HL-60 (cell line): Measurements from ENCODE around the gene ARHGAP10.

Experiments used
- DNase-seq, 2 experiments: peaks; one replicate each; pipeline ENCODE4 v3.0.0-alpha.2; 2010 to 2020; ENCODE audit warnings: low read depth in 1 of 2, low spot score in 1 of 2
- H3K27ac ChIP-seq: fragments of 250-450 bp; sonication (Bioruptor Pico); replicated peaks from 2 replicates; pipeline ENCODE4 v1.5.1; 2020; ENCODE audit warnings: mild to moderate bottlenecking, moderate library complexity
- H3K27me3 ChIP-seq: fragments of 250-450 bp; sonication (Bioruptor Pico); 2 replicates; pipeline ENCODE4 v1.5.1; 2021; ENCODE audit warnings: mild to moderate bottlenecking, moderate library complexity; ENCODE audit not compliant: insufficient read depth, poor library complexity, severe bottlenecking
- H3K4me3 ChIP-seq: replicated peaks from 2 replicates; pipeline ENCODE4 v1.5.1; 2011; ENCODE audit warnings: mild to moderate bottlenecking, control low read depth, low read length; ENCODE audit not compliant: insufficient read depth
- GABPA ChIP-seq: IDR thresholded peaks from 2 replicates; pipeline ENCODE4 v1.6.1; 2012; ENCODE audit warnings: low read depth
- POLR2AphosphoS5 ChIP-seq: IDR thresholded peaks from 2 replicates; pipeline ENCODE4 v1.6.1; 2012; ENCODE audit warnings: low read depth
- SPI1 ChIP-seq: IDR thresholded peaks from 2 replicates; pipeline ENCODE4 v1.6.1; 2012; ENCODE audit warnings: low read depth, mild to moderate bottlenecking, borderline replicate concordance
- TF ChIP-seq, protein P1 (sequence below): IDR thresholded peaks from one replicate; pipeline ENCODE4 v1.5.1; 2011; ENCODE audit warnings: low read length, control low read depth, inconsistent platforms; ENCODE audit not compliant: insufficient read depth
- TF ChIP-seq, protein P2 (sequence below): IDR thresholded peaks from 2 replicates; pipeline ENCODE4 v1.6.1; 2012; ENCODE audit warnings: low read depth; ENCODE audit not compliant: insufficient replicate concordance

Gene ARHGAP10

GRCh38 chr4:148061141-148061481, 329.2 kb downstream of the ARHGAP10 start:
- DNase-seq = no peak
- H3K27ac ChIP-seq = no peak overlapping the region
- no peak for TF ChIP-seq GABPA
- TF ChIP-seq, protein P1, sequence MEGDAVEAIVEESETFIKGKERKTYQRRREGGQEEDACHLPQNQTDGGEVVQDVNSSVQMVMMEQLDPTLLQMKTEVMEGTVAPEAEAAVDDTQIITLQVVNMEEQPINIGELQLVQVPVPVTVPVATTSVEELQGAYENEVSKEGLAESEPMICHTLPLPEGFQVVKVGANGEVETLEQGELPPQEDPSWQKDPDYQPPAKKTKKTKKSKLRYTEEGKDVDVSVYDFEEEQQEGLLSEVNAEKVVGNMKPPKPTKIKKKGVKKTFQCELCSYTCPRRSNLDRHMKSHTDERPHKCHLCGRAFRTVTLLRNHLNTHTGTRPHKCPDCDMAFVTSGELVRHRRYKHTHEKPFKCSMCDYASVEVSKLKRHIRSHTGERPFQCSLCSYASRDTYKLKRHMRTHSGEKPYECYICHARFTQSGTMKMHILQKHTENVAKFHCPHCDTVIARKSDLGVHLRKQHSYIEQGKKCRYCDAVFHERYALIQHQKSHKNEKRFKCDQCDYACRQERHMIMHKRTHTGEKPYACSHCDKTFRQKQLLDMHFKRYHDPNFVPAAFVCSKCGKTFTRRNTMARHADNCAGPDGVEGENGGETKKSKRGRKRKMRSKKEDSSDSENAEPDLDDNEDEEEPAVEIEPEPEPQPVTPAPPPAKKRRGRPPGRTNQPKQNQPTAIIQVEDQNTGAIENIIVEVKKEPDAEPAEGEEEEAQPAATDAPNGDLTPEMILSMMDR = no peak
- H3K4me3 ChIP-seq = no peak overlapping the region
- H3K27me3 ChIP-seq = no peaks in the 10 kb centered on the region

DNA sequence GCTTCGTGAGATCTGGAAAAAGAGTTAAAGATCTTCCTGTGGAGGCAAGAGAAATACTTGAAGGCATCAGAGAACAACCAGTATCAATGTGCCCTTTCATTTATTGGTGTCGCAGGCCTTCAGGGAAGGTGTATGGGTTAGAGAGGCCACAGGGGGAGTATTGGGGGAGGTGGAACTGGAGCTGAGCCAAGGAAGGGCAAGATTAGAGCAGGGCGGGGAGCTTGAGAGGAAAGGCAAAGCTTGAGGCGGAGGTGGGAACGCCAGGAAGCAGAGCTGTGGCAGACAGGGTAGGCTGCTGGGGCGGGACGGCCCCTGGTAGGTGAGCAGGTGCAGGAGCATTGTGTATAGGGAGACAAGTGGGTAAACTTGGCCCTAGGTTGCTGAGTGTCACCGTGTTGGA, 329.9 kb downstream of the ARHGAP10 start:
- DNase-seq = no peak
- TF ChIP-seq POLR2AphosphoS5 (no peak), GABPA (no peak), SPI1 (no peak)
- TF ChIP-seq, protein P1 = no peak
- TF ChIP-seq, protein P2, sequence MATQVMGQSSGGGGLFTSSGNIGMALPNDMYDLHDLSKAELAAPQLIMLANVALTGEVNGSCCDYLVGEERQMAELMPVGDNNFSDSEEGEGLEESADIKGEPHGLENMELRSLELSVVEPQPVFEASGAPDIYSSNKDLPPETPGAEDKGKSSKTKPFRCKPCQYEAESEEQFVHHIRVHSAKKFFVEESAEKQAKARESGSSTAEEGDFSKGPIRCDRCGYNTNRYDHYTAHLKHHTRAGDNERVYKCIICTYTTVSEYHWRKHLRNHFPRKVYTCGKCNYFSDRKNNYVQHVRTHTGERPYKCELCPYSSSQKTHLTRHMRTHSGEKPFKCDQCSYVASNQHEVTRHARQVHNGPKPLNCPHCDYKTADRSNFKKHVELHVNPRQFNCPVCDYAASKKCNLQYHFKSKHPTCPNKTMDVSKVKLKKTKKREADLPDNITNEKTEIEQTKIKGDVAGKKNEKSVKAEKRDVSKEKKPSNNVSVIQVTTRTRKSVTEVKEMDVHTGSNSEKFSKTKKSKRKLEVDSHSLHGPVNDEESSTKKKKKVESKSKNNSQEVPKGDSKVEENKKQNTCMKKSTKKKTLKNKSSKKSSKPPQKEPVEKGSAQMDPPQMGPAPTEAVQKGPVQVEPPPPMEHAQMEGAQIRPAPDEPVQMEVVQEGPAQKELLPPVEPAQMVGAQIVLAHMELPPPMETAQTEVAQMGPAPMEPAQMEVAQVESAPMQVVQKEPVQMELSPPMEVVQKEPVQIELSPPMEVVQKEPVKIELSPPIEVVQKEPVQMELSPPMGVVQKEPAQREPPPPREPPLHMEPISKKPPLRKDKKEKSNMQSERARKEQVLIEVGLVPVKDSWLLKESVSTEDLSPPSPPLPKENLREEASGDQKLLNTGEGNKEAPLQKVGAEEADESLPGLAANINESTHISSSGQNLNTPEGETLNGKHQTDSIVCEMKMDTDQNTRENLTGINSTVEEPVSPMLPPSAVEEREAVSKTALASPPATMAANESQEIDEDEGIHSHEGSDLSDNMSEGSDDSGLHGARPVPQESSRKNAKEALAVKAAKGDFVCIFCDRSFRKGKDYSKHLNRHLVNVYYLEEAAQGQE = no peak
- Histone ChIP-seq H3K27ac (no peak overlapping the region), H3K27me3 (no peaks in the 10 kb centered on the region), H3K4me3 (no peak overlapping the region)

DNA sequence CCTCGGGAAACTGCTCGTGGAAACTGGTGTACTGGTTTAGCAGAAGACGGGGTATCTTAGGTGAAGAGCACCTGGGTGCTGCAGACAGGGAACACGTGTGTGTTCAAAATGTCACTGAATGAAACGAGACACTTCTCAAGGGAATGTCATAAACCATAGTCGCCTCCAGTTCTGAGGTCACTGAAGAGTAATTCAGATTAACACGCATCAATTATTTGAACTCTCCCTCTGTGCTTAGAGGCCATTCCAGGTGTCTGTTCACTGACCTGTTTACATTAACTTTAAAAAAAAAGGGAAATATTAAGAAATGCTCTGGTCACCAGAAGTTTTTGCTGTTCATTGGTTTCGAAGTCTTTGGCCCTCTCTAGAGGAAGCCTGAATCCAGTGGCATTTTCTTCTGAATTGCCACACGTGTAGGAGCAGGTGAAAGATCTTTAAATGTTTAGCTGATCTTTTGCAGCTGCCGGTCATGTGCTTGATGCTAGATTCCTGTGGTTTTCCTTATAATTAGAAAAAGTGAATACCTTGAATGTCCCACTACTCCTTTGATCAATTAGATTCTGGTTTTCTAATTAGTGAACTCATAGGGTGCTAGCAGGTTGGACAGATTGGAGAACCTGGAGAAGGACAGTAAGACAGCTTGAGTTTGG, 330.5 kb downstream of the ARHGAP10 start:
- Histone ChIP-seq H3K4me3 (no peak overlapping the region), H3K27ac (no peak overlapping the region), H3K27me3 (no peaks in the 10 kb centered on the region)
- no peak for DNase-seq
- no peak for TF ChIP-seq SPI1
- TF ChIP-seq POLR2AphosphoS5 = no peak
- TF ChIP-seq GABPA = no peak
- TF ChIP-seq, protein P1 = no peak
- TF ChIP-seq, protein P2 = no peak

- Histone ChIP-seq H3K27me3 (no peaks in the 10 kb centered on the region), H3K27ac (no peak overlapping the region), H3K4me3 (no peak overlapping the region)
- TF ChIP-seq GABPA (no peak), SPI1 (no peak), POLR2AphosphoS5 (no peak)
- TF ChIP-seq, protein P2 = no peak
- TF ChIP-seq, protein P1 = no peak
- DNase-seq = no peak
These were observed 332.6 kb downstream of the ARHGAP10 start for GRCh38 chr4:148064451-148064850.
